ENCODE results near the gene TSSK6. TPM values are rescaled to one million over a fixed set of nuclear protein-coding genes. Genes with fewer than 3 reads are reported as not detected.

The TSSK6 gene
- total RNA-seq, 1 donor from 2014 or later: 1.2 TPM

GRCh38 chr19:19505669-19506326 lies 9.6 kb downstream of the TSSK6 start:
- DNase-seq (ENCODE audit: low read depth in 2 of 2): no peak

- DNase-seq (ENCODE audit: low read depth in 2 of 2): no peak
Measured at GRCh38 chr19:19504754-19505668, 10.3 kb downstream of the TSSK6 start.

DNA sequence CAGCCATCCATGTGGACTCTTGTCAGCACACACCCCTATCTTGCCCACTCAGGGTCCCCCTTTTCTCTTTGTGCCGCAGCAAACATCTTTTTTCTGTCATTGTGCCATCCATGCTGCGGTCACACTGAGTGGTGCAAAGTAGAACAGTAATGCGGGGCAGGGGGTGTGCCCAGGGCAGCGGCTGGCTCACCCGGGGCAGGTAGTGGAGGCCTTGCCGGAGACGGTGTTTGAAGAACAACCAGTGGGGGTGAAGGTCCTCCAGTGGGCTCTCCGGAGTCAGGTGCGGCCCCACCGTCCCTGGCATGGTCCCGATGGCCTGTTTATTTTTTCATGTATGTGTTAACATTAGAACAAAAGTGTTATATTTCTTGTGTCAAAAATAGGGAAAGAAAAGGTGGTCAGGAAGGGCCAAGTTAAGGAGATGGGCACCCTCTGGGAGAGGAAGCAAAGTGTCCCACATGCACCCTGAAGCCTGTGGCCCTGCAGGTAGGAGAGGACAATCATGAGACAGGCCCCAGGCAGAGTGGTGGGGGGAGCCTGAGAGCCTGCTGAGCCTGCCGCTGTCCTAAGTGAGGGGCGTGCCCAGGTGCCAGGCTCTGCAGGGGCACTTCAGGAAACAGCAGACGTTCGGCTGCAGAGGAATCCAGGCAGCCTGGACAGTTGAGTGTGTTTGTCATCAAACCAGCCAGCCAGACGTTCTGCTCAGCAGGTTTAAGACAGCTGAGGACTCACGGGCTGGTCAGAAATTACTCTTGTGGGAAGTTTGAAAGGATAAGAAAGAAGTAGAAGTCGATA lies 12.3 kb downstream of the TSSK6 start:
- DNase-seq (ENCODE audit: low read depth in 2 of 2): no peak

DNA sequence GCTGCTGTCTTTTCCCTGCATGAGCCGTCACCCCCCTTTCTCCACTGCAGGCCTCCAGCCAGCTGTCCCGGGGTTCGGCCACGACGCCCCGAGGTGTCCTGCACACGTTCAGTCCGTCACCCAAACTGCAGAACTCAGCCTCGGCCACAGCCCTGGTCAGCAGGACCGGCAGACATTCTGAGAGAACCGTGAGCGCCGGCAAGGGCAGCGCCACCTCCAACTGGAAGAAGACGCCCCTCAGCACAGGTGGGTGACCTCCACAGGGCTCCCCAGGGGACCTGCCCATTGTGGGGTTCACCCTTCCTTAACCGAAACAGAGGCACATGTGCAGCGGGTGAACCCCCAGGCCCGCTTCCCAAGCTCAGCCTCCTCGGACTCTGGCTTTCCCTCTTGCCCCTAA lies 13.1 kb downstream of the TSSK6 start:
- no peak for DNase-seq (ENCODE audit: low read depth in 2 of 2)

DNA sequence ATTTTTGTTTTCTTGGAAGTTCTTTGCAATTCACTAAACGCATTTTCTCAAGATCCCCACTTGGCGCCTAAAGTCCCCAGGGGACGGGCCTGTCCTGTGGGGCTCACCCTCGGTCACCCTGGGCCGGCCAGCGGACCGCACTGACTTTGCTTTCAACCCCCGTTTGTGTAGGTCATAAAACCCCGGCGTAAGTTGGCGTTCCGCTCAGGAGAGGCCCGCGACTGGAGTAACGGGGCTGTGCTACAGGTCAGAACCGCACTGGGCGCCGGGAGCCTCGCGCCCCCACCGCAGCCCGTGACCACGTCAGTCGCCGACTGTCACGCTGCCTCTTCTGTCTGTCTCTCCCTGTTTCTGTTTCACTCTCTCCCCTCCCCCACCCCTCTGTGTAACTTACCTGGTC lies 13.6 kb downstream of the TSSK6 start:
- DNase-seq (ENCODE audit: low read depth in 2 of 2): no peak

GRCh38 chr19:19500975-19501644 lies 14.2 kb downstream of the TSSK6 start:
- DNase-seq (ENCODE audit: low read depth in 2 of 2): no peak

DNA sequence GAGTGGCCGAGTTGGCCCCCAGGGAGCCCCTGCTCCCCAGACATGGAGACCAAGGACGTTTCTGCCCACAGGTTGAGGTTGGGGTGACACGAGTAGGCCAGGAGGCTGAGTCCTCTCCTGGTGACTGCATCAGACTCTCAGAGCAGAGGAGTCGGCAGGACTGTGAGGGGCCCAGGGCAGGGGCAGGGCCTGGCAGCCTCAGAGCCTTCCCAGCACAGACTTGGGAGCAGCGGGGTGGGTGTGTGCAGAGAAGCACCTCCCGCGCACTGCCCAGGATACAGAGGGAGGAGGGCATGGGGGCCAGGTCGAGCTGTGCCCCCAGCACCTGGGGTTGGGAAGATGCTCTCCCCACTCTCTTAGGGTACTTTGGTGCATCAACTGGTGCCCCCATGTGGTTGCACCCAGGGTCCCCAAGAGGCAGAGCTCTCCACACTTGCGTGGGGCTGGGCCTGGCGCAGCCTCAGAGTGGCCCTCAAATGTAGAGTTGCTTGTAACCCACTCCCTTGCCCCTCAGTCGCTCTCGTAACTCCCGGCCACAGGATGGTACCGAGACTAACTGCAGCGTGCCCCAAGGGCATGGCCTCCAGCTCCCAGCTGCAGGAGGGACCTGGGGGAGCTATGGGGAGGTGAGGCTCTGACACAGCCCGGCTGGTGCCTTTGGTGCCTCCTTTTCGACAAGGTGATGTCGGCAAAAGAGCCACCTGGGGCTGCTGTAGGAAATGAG lies 15.9 kb downstream of the TSSK6 start:
- DNase-seq (ENCODE audit: low read depth in 2 of 2): no peak

DNA sequence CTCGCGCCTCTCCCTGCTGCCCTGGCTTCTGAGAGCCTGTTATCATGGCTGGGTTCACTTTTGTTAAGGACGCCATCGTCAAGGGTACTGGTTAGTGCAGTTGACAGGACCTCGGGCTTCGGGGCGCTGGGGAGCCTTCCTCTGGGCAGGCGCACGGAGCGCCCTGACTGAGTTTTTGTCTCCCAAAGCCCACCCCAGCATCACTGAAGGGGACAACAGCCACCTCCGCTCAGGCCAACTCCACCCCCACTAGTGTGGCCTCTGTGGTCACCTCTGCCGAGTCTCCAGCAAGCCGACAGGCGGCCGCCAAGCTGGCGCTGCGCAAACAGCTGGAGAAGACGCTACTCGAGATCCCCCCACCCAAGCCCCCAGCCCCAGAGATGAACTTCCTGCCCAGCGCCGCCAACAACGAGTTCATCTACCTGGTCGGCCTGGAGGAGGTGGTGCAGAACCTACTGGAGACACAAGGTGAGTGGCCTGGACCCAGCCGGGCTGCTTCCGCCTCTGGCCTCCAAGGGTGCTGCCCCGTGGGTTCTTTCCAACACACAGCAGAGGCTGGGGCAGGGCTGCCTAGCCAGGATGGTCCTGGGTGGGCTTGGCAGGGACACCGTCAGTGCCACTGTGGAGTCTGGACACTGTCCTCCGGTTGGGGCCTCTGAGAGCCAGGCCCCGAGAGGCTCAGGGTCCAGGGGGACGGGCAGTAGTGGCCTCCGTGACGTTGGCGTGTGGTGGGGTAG lies 16.9 kb downstream of the TSSK6 start:
- DNase-seq (ENCODE audit: low read depth in 2 of 2): no peak

DNA sequence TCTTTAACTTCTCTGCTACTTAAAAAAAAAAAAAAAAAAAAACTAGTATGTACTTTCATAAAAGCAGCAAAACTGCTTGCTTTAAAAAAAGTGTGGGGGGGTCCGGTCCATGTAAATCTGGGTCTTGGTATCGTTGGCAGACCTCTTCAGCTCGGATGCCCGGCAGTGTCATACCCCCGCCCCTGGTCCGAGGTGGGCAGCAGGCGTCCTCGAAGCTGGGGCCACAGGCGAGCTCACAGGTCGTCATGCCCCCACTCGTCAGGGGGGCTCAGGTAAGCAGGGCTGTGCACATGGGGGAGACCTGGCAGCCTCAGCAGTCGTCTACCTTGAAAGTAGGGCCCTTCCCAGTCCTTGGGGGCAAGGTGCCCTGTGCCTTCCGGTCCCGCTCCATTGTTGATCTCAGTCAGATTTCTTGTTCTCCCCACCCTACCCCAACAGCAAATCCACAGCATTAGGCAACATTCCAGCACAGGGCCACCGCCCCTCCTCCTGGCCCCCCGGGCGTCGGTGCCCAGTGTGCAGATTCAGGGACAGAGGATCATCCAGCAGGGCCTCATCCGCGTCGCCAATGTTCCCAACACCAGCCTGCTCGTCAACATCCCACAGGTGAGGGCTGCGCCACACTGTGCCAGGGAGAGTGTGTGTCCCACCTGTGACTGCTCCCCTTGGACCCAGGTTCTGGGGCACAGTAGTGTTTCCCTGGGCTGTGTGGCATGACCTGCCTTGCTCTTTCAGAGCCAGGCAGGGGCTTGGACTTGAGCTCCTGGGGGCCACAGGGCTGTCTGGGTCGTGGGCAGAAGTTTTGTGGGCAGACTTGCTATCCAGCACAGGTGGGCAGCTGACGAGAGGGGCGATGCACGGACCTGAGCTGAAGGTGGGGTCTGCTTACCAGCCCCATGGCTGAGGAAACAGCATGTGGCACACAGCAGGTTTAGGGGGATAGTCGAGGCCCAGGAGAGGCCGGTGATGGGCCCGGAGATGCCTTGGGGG lies 19.4 kb downstream of the TSSK6 start:
- no peak for DNase-seq (ENCODE audit: low read depth in 2 of 2)

GRCh38 chr19:19493841-19494546 lies 21.4 kb downstream of the TSSK6 start:
- DNase-seq (ENCODE audit: low read depth in 2 of 2): no peak

- no peak for DNase-seq (ENCODE audit: low read depth in 2 of 2)
Measured at GRCh38 chr19:19492026-19492610, 23.2 kb downstream of the TSSK6 start.

DNA sequence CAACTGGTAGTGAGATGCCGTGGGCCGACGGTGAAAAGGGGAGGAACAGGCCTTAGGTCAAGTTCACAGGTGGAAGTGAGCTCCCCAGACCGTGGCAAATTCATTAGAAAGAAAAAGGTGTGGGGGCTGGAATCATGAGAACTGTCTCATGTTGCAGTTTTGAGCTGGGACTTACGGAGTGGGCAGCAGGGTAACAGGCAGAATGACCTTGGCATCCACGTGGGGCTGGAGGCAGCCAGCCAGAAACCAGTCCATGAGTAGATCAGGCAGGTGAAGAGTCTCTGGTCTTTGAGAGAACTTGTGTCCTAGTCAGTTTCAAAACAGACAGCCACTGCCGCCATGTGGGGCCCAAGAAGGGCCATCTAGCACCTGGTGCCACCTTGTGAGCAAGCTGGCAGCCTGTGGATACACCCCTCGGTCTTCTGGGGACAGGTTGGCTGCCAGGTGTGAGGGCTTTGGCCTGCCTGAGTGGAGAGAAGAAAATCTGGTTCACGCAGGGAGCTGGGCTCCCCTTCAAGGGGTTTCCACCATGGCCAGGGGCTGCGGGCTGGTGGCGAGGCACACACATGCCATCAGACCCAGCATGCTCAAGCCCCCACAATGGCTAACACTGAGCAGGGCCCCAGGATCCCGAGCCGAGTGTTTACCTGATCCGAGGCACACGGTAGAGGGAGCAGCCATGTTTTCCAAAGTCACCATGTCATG lies 23.9 kb downstream of the TSSK6 start:
- no peak for DNase-seq (ENCODE audit: low read depth in 2 of 2)

GRCh38 chr19:19490214-19490968 lies 25.0 kb downstream of the TSSK6 start:
- DNase-seq (ENCODE audit: low read depth in 2 of 2): peak; percentile 86 to 91

- DNase-seq (ENCODE audit: low read depth in 2 of 2): no peak
Measured at GRCh38 chr19:19489804-19490204, 25.5 kb downstream of the TSSK6 start.

GRCh38 chr19:19488875-19489690 lies 26.3 kb downstream of the TSSK6 start:
- peak; percentile 91 to 98 for DNase-seq (ENCODE audit: low read depth in 2 of 2)

All from lung microvascular endothelial cell (primary cell).